ENCODE results near the gene LOXHD1. TPM values are rescaled to one million over a fixed set of nuclear protein-coding genes. Genes with fewer than 3 reads are reported as not detected.

LOXHD1 gene
- total RNA-seq, 1 donor from 2014 or later, result not detected

GRCh38 chr18:46688853-46689525 is 32.0 kb upstream of the LOXHD1 start:
- Mint-ChIP-seq H3K27ac (no peak overlapping the region), H3K9me3 (no peaks in the 10 kb centered on the region), H3K27me3 (peaks cover 3% of the 10 kb centered on the region), H3K36me3 (no peaks in the 10 kb centered on the region), H3K4me3 (no peak overlapping the region), H3K4me1 (ENCODE audit: unreplicated experiment) (no peaks in the 10 kb centered on the region)
- no peak for DNase-seq (ENCODE audit: extremely low spot score, unreplicated experiment)
- TF ChIP-seq CTCF (conservative IDR thresholded peaks at IDR 0.05), result no peak

- H3K36me3 Mint-ChIP-seq, result no peaks in the 10 kb centered on the region
- H3K9me3 Mint-ChIP-seq, result no peaks in the 10 kb centered on the region
- no peak for DNase-seq (ENCODE audit: extremely low spot score, unreplicated experiment)
- H3K4me3 Mint-ChIP-seq, result no peak overlapping the region
- no peak for TF ChIP-seq CTCF (conservative IDR thresholded peaks at IDR 0.05)
- no peaks in the 10 kb centered on the region for H3K4me1 Mint-ChIP-seq (ENCODE audit: unreplicated experiment)
- no peak overlapping the region for H3K27ac Mint-ChIP-seq
- no peaks in the 10 kb centered on the region for H3K27me3 Mint-ChIP-seq
These were observed 29.2 kb upstream of the LOXHD1 start for GRCh38 chr18:46686186-46686585.

- Mint-ChIP-seq H3K36me3 (no peaks in the 10 kb centered on the region), H3K27me3 (no peaks in the 10 kb centered on the region), H3K9me3 (no peaks in the 10 kb centered on the region), H3K27ac (no peak overlapping the region), H3K4me1 (ENCODE audit: unreplicated experiment) (no peaks in the 10 kb centered on the region), H3K4me3 (no peak overlapping the region)
- no peak for TF ChIP-seq CTCF (conservative IDR thresholded peaks at IDR 0.05)
- no peak for DNase-seq (ENCODE audit: extremely low spot score, unreplicated experiment)
These were observed 26.2 kb upstream of the LOXHD1 start for GRCh38 chr18:46683252-46683651.

- Mint-ChIP-seq H3K9me3 (no peaks in the 10 kb centered on the region), H3K4me1 (ENCODE audit: unreplicated experiment) (no peaks in the 10 kb centered on the region), H3K27ac (no peak overlapping the region), H3K4me3 (no peak overlapping the region), H3K36me3 (no peaks in the 10 kb centered on the region), H3K27me3 (peaks cover 4% of the 10 kb centered on the region)
- no peak for TF ChIP-seq CTCF (conservative IDR thresholded peaks at IDR 0.05)
- no peak for DNase-seq (ENCODE audit: extremely low spot score, unreplicated experiment)
These were observed 24.0 kb upstream of the LOXHD1 start for GRCh38 chr18:46680784-46681695.

- H3K4me1 Mint-ChIP-seq (ENCODE audit: unreplicated experiment), result no peaks in the 10 kb centered on the region
- H3K27me3 Mint-ChIP-seq, result peaks cover 9% of the 10 kb centered on the region
- no peak for DNase-seq (ENCODE audit: extremely low spot score, unreplicated experiment)
- no peak for TF ChIP-seq CTCF (conservative IDR thresholded peaks at IDR 0.05)
- no peak overlapping the region for H3K4me3 Mint-ChIP-seq
- H3K9me3 Mint-ChIP-seq, result no peaks in the 10 kb centered on the region
- H3K36me3 Mint-ChIP-seq, result no peaks in the 10 kb centered on the region
- no peak overlapping the region for H3K27ac Mint-ChIP-seq
These were observed 23.0 kb upstream of the LOXHD1 start for GRCh38 chr18:46679846-46680598.

Data from type B pancreatic cell (in vitro differentiated cells).